Measurements from ENCODE around the gene TRIM64C.
"Not testable (repeated sequence)": the region's sequence is repeated elsewhere in the genome, so short reads cannot be mapped to it uniquely, and the experiment has no call there.

TRIM64C gene
- long read RNA-seq, donor 1, result 0 reads
- long read RNA-seq, donor 2, result 0 reads
- long read RNA-seq, donor 3, result 0 reads
- long read RNA-seq, donor 4, result 0 reads
- long read RNA-seq, donor 5, result 0 reads
- long read RNA-seq, donor 6, result 0 reads
- long read RNA-seq, donor 7, result 0 reads
- long read RNA-seq, donor 8, result 0 reads

GRCh38 chr11:49059012-49059411 lies at the start of gene TRIM64C:
Gene TRIM64C, minus strand, starts transcription at chr11:49059112. Its CDS starts 0 bp downstream, at chr11:49059112.
- not testable (repeated sequence) for DNase-seq

- not testable (repeated sequence) for DNase-seq
These were observed 43.4 kb upstream of the TRIM64C start for GRCh38 chr11:49102356-49102755.

- not testable (repeated sequence) for DNase-seq
These were observed 11.0 kb upstream of the TRIM64C start for GRCh38 chr11:49069897-49070296.

- DNase-seq, result not testable (repeated sequence)
These were observed 9.1 kb downstream of the TRIM64C start for GRCh38 chr11:49049821-49050220.

- DNase-seq, result not testable (repeated sequence)
These were observed 10.7 kb downstream of the TRIM64C start for GRCh38 chr11:49048229-49048628.

- not testable (repeated sequence) for DNase-seq
These were observed 30.4 kb downstream of the TRIM64C start, which contains the start of gene TRIM49B for GRCh38 chr11:49028523-49028922. Gene TRIM49B, plus strand, starts transcription at chr11:49028823. Its CDS starts 2,777 bp downstream, at chr11:49031600.
